ENCODE measurements around the gene HNRNPL.
A peak's percentile ranks its signal among the peaks of the same experiment; 100 is the strongest.

- no peak for TF ChIP-seq CTCF (IDR thresholded peaks at IDR 0.05; ENCODE audit: control extremely low read depth in 1 of 3, insufficient read depth in 1 of 3, low read depth in 1 of 3, low read length in 3 of 3)
- no peak for TF ChIP-seq YY1 (IDR thresholded peaks at IDR 0.05; ENCODE audit: low read depth, low read length)
- TF ChIP-seq RAD21 (IDR thresholded peaks at IDR 0.05 in 1 of 2, conservative IDR thresholded peaks at IDR 0.05 in 1 of 2; ENCODE audit: low read depth in 2 of 2, low read length in 2 of 2): no peak
- no peak for TF ChIP-seq EP300 (IDR thresholded peaks at IDR 0.05; ENCODE audit: borderline replicate concordance in 1 of 2, low read depth in 2 of 2, low read length in 2 of 2)
- TF ChIP-seq POLR2A (IDR thresholded peaks at IDR 0.05; ENCODE audit: control extremely low read depth in 1 of 2, low read depth in 2 of 2, low read length in 2 of 2): peak in 1 of 2 experiments; percentile 34; a peak in 1 of 3 replicates
- no peak for TF ChIP-seq SUZ12 (IDR thresholded peaks at IDR 0.05; ENCODE audit: low read length)
- no peak for TF ChIP-seq RNF2 (IDR thresholded peaks at IDR 0.05; ENCODE audit: borderline replicate concordance, low read depth, low read length, missing control alignments, poor library complexity, severe bottlenecking)
- TF ChIP-seq HDAC6 (IDR thresholded peaks at IDR 0.05; ENCODE audit: low read depth, low read length): no peak
- no peak for TF ChIP-seq MAX (IDR thresholded peaks at IDR 0.05)
Measured at GRCh38 chr19:38839816-38840582, 9.8 kb downstream of the HNRNPL start.

Data from H1 (cell line).